Smooth muscle cell (in vitro differentiated cells): ENCODE measurements around the gene SNW1. TPM values are rescaled to one million over a fixed set of nuclear protein-coding genes. Genes with fewer than 3 reads are reported as not detected.
"Not testable (repeated sequence)": the region's sequence is repeated elsewhere in the genome, so short reads cannot be mapped to it uniquely, and the experiment has no call there.

Experiments
- DNase-seq: peaks from one replicate; lab custom pipeline; 2025; ENCODE audit not compliant: unreplicated experiment; lab: John Stamatoyannopoulos, UW
- H2AFZ ChIP-seq: fragments of 200-600 bp; sonication (generic); 2 replicates; pipeline ENCODE4 v1.6.0; 2016; ENCODE audit warnings: antibody characterized with exemption, low read depth, mild to moderate bottlenecking
- H3F3A ChIP-seq: fragments of 200-600 bp; sonication (generic); 2 replicates; pipeline ENCODE4 v1.6.0; 2017; ENCODE audit warnings: antibody characterized with exemption, low read depth
- H3K27ac ChIP-seq: fragments of 200-600 bp; sonication (generic); 2 replicates; pipeline ENCODE4 v1.5.1; 2016; ENCODE audit warnings: low read depth, mild to moderate bottlenecking
- H3K27me3 ChIP-seq: fragments of 200-600 bp; sonication (generic); 2 replicates; pipeline ENCODE4 v1.6.1; 2016; ENCODE audit warnings: low read depth, mild to moderate bottlenecking
- H3K36me3 ChIP-seq: fragments of 200-600 bp; sonication (generic); 2 replicates; pipeline ENCODE4 v1.5.1; 2016; ENCODE audit warnings: low read depth
- H3K4me1 ChIP-seq: fragments of 200-600 bp; sonication (generic); 2 replicates; pipeline ENCODE4 v1.5.1; 2016; ENCODE audit warnings: low read depth
- H3K4me2 ChIP-seq: fragments of 200-600 bp; sonication (generic); 2 replicates; pipeline ENCODE4 v1.6.0; 2016; ENCODE audit warnings: mild to moderate bottlenecking
- H3K4me3 ChIP-seq: fragments of 200-600 bp; sonication (generic); 2 replicates; pipeline ENCODE4 v1.5.1; 2016; ENCODE audit warnings: mild to moderate bottlenecking
- H3K79me2 ChIP-seq: fragments of 200-600 bp; sonication (generic); 2 replicates; pipeline ENCODE4 v1.6.0; 2016; ENCODE audit warnings: low read depth, mild to moderate bottlenecking
- H3K9ac ChIP-seq: fragments of 200-600 bp; sonication (generic); 2 replicates; pipeline ENCODE4 v1.6.0; 2016; ENCODE audit warnings: low read depth
- H3K9me3 ChIP-seq: fragments of 200-600 bp; sonication (generic); replicated peaks from 2 replicates; pipeline ENCODE4 v1.5.1; 2016; ENCODE audit warnings: low read depth
- H4K20me1 ChIP-seq: fragments of 200-600 bp; sonication (generic); 2 replicates; pipeline ENCODE4 v1.6.0; 2016; ENCODE audit warnings: low read depth
- WGBS: methylation state at CpG from one replicate; pipeline ENCODE4 v1.1.7; 2016; ENCODE audit warnings: low lambda C conversion rate; 5-methylcytosine and 5-hydroxymethylcytosine counted together
- polyA plus RNA-seq: library from polyadenylated mRNA; unstranded; fragments of >200 nt; fragmentation: Nextera tagmentation; extraction: Ambion mirVana; gene quantifications from 2 replicates; pipeline ENCODE4 v1.2.1, GENCODE V29; 2016
- total RNA-seq: library from RNA; depleted of rRNA; stranded (reverse); fragments of >200 nt; gene quantifications from 2 replicates; pipeline ENCODE4 v1.2.3, GENCODE V29; 2014
- TF ChIP-seq, protein P1 (sequence below): fragments of 200-600 bp; sonication (generic); IDR thresholded peaks from 2 replicates; pipeline ENCODE4 v1.5.1; 2017; ENCODE audit warnings: borderline replicate concordance, mild to moderate bottlenecking, antibody characterized with exemption; ENCODE audit not compliant: insufficient read depth, poor library complexity, severe bottlenecking

Gene SNW1
- total and polyA plus RNA-seq, 2 experiments from 2014 or later = 51.6 to 58.4 TPM

DNA sequence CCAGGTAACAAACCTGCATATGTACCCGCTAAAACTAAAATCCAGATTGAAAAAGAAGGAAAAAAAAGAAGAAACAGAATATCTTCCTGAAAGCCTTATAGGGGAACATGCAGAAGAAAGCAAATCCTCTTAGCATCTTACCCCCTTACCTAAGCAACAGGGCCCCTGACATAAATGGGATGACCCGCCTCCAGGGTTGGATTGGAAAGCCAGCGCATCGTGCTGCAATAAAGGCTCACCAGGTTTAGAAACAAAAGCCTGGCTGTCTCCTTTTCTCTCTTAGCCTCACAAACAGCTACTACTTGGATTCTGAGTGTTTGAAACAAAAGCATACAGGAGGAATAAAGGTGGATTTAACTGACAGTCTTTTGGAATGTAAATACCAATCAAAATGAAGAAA, 25.2 kb upstream of the SNW1 start:
- Histone ChIP-seq H3K79me2 (no peaks in the 10 kb centered on the region), H3K4me3 (no peak overlapping the region), H2AFZ (no peak overlapping the region), H3K27ac (no peak overlapping the region), H4K20me1 (no peaks in the 10 kb centered on the region), H3K9ac (no peak overlapping the region), H3K27me3 (no peaks in the 10 kb centered on the region), H3K36me3 (no peaks in the 10 kb centered on the region), H3K9me3 (no peaks in the 10 kb centered on the region), H3K4me1 (peaks cover 8% of the 10 kb centered on the region), H3K4me2 (no peak overlapping the region), H3F3A (no peaks in the 10 kb centered on the region)
- no peak for DNase-seq
- WGBS = 63% methylated on average over 4 of the region's 4 CpGs
- TF ChIP-seq, protein P1, sequence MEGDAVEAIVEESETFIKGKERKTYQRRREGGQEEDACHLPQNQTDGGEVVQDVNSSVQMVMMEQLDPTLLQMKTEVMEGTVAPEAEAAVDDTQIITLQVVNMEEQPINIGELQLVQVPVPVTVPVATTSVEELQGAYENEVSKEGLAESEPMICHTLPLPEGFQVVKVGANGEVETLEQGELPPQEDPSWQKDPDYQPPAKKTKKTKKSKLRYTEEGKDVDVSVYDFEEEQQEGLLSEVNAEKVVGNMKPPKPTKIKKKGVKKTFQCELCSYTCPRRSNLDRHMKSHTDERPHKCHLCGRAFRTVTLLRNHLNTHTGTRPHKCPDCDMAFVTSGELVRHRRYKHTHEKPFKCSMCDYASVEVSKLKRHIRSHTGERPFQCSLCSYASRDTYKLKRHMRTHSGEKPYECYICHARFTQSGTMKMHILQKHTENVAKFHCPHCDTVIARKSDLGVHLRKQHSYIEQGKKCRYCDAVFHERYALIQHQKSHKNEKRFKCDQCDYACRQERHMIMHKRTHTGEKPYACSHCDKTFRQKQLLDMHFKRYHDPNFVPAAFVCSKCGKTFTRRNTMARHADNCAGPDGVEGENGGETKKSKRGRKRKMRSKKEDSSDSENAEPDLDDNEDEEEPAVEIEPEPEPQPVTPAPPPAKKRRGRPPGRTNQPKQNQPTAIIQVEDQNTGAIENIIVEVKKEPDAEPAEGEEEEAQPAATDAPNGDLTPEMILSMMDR = no peak

DNA sequence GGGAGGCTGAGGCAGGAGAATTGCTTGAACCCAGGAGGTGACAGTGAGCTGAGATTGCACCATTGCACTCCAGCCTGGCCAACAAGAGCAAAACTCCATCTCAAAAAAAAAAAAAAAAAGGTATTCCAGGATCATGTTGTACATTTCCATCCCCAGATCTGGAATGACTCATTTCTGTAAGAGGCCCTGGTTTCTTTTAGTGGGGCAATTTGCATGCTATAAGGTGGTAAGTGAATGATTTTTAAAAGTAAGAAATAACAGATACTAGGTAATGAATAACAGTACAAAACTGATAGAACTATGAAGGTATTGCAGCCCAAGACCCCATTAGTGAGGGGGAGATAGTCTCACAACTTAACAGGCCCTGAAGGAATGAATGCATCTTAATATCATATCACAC, 21.2 kb upstream of the SNW1 start:
- Histone ChIP-seq H2AFZ (no peak overlapping the region), H3K36me3 (no peaks in the 10 kb centered on the region), H3K9ac (no peak overlapping the region), H3K4me3 (no peak overlapping the region), H3K79me2 (no peaks in the 10 kb centered on the region), H3K4me2 (no peak overlapping the region), H3K4me1 (peaks cover 8% of the 10 kb centered on the region), H3K27ac (no peak overlapping the region), H3K9me3 (no peaks in the 10 kb centered on the region), H3F3A (no peaks in the 10 kb centered on the region), H3K27me3 (no peaks in the 10 kb centered on the region), H4K20me1 (no peaks in the 10 kb centered on the region)
- no peak for DNase-seq
- TF ChIP-seq, protein P1 = no peak

DNA sequence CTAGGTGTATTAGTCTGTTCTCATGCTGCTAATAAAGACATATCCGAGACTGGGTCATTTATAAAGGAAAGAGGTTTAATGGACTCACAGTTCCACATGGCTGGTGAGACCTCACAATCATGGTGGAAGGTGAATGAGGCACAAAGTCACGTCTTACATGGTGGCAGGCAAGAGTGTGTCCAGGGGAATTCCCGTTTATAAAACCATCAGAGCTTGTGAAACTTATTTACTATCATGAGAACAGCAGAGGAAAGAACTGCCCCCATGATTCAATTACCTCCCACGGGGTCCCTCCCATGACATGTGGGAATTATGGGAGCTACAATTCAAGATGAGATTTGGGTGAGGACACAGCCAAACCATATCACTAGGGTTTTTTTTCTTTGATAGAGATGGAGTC, 13.0 kb upstream of the SNW1 start:
- not testable (repeated sequence) for DNase-seq, H4K20me1 ChIP-seq, H3K27ac ChIP-seq, H3K9me3 ChIP-seq, H3K4me3 ChIP-seq, H2AFZ ChIP-seq, H3K9ac ChIP-seq, H3K4me2 ChIP-seq, H3K4me1 ChIP-seq, H3K27me3 ChIP-seq, H3K79me2 ChIP-seq, H3F3A ChIP-seq, H3K36me3 ChIP-seq
- 90% methylated on average over 4 of the region's 4 CpGs for WGBS

DNA sequence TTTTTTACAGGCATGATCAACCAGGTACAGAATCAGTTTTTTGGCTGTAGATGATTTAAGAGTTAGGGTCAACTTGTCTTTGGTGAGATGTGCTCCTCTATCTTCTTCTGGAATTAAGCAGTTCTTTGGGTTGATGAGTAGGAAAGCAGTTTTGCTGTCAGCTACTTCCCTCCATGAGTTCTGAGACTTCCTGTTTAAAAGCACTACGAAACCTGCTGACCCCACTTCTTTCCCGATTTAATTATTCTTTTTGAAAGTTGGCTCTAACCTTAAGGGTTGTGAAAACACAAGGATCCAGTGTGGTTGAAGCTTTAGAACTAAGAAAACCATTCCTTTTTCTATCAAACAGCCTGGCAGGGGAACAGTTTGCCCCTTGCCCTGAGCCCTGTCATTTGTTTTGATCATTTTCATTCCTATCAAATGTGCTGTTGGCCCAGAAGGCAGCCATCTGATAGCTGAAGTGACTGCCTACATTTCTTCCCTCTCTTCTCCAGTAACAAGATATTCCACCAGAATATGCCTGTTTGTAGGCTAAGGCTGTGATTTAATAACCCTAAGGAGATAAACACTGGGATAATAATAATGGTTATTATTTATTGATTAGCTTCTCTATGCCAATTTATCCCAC, 7.6 kb upstream of the SNW1 start:
- not testable (repeated sequence) for H3K36me3 ChIP-seq, H3K4me1 ChIP-seq, DNase-seq, H3K27me3 ChIP-seq, H3K4me2 ChIP-seq, H2AFZ ChIP-seq, H3K79me2 ChIP-seq, H3F3A ChIP-seq, H3K27ac ChIP-seq, H4K20me1 ChIP-seq, H3K4me3 ChIP-seq, H3K9ac ChIP-seq, H3K9me3 ChIP-seq
- 87% methylated on average over 2 of the region's 2 CpGs for WGBS

GRCh38 chr14:77763978-77764377, 3.0 kb upstream of the SNW1 start:
- Histone ChIP-seq H4K20me1 (peaks cover 11% of the 10 kb centered on the region), H3F3A (no peaks in the 10 kb centered on the region), H3K9ac (no peak overlapping the region), H3K4me3 (no peak overlapping the region), H3K27ac (no peak overlapping the region), H3K4me2 (no peak overlapping the region), H3K4me1 (peaks cover 7% of the 10 kb centered on the region), H3K36me3 (no peaks in the 10 kb centered on the region), H2AFZ (no peak overlapping the region), H3K27me3 (no peaks in the 10 kb centered on the region), H3K9me3 (no peaks in the 10 kb centered on the region), H3K79me2 (peaks cover 15% of the 10 kb centered on the region)
- TF ChIP-seq, protein P1 = no peak
- DNase-seq = no peak
- WGBS = 77% methylated on average over 3 of the region's 3 CpGs
